Epithelial cell of umbilical artery (primary cell): ENCODE measurements around the gene RNASE12. TPM values are rescaled to one million over a fixed set of nuclear protein-coding genes. Genes with fewer than 3 reads are reported as not detected.

Source experiments
- total RNA-seq: library from RNA; depleted of rRNA; stranded (reverse); fragments of >200 nt; gene quantifications from 2 replicates; pipeline ENCODE4 v1.2.3, GENCODE V29; 2014

The RNASE12 gene, protein sequence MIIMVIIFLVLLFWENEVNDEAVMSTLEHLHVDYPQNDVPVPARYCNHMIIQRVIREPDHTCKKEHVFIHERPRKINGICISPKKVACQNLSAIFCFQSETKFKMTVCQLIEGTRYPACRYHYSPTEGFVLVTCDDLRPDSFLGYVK
- not detected in 2 replicates for total RNA-seq

DNA sequence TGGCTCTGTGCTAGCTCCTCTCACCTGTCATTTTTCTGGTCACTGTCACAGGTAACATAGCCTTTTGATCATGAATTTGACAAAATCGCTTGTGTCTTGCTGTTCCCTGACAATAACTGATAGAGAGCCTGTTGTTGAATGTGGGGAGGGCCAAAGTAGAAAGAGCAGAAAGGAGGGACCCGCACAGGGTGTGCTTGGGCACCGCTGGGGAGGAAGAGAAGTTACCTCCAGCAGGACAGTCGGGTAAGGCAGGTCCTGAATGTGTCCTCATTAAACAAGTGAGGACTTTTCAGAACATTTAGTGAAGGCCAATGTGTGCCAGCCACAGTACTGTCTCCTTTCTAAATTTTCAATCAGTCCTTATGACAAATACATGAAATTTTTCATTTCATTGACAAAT lies at the start of gene RNASE12:
Gene RNASE12, minus strand, starts transcription at position 142 of the 400 bp plus-strand sequence. CDS start 653 bp downstream, outside the sequence.

DNA sequence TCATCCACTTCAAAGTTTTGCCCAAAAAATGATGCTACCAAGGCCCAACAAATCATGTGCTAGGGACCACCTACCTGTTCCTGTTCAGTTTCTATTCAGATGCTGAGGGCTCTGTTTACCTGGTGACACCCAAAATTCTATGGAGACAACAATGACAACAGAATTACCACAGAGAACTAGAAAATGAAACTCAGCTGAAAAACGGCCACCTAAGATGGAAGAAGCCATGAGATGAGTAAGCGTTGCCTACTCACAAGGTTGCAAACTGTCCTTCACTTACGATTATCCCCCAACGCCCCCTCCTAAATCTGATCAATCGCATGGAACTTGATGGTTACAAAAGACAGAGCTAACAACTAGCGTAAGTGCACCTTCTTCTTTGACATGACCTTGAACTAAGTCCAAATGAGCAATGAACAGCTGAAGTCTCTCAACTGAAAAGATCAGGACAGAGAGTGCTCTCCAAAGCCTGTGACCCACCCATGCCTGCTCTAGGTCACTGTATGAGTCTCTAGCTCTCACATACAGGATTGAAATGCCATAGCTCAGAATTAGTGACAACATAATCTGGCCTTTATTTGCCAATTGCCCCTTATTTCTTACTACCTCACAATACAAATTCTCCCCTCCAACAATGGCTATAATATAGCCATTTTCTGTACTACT lies 3.6 kb downstream of the RNASE12 start, which contains the start of gene RNASE11:
Gene RNASE11, minus strand, starts transcription at position 513 of the 666 bp plus-strand sequence.

DNA sequence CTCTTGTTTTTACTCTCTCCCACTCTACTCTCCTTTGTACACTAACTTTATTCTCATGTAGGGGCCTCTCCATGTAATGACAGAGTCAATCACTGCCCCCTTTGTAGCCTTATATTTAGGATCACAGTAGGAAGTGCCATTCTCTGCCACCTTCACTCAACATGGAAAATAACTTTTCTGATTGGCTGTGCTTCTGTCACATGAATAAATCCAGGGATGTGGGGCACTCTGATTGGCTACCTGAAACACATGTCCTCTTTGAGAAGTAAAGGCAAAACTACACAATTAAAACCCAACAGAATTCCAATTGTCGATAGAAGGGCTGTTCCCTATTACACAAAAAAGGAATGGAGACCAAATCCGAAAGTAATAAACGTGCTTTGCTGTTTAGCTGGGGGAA lies 30.2 kb downstream of the RNASE12 start, which contains the start of gene RNASE9:
Gene RNASE9, minus strand, starts transcription at position 87 of the 400 bp plus-strand sequence.

Other genes with a start within 250 kb of the RNASE12 start
- gene PARP2, start 247.7 kb downstream of the RNASE12 start, total RNA-seq = 8.8 and 10.5 TPM in 2 replicates
- 12.3 and 18.2 TPM in 2 replicates for gene TEP1, start 177.9 kb downstream of the RNASE12 start, total RNA-seq
- gene KLHL33, start 155.2 kb downstream of the RNASE12 start, total RNA-seq = not detected in 2 replicates
- gene OSGEP, start 136.6 kb downstream of the RNASE12 start, total RNA-seq = 44.8 and 46.2 TPM in 2 replicates
- 104 and 113 TPM in 2 replicates for gene APEX1, start 136.2 kb downstream of the RNASE12 start, total RNA-seq
- 18.8 and 21.9 TPM in 2 replicates for gene PIP4P1, start 129.9 kb downstream of the RNASE12 start, total RNA-seq
- 248 and 374 TPM in 2 replicates for gene PNP, start 122.0 kb downstream of the RNASE12 start, total RNA-seq
- 0.32 TPM in 1 of 2 replicates, not detected in the other for gene RNASE10, start 85.8 kb downstream of the RNASE12 start, total RNA-seq
- gene RNASE9, start 30.3 kb downstream of the RNASE12 start, total RNA-seq = not detected in 2 replicates
- not detected in 2 replicates for gene RNASE11, start 3.4 kb downstream of the RNASE12 start, total RNA-seq
- not detected in 2 replicates for gene OR6S1, start 50.3 kb upstream of the RNASE12 start, total RNA-seq
- gene RNASE4, start 93.2 kb upstream of the RNASE12 start, total RNA-seq = 4.1 and 6.8 TPM in 2 replicates
- 3.6 and 5.5 TPM in 2 replicates for gene ANG, start 97.4 kb upstream of the RNASE12 start, total RNA-seq
- not detected in 2 replicates for gene EDDM3A, start 154.5 kb upstream of the RNASE12 start, total RNA-seq
- gene EDDM3B, start 177.0 kb upstream of the RNASE12 start, total RNA-seq = not detected in 2 replicates
- under 0.01 and 0.61 TPM in 2 replicates for gene RNASE6, start 189.9 kb upstream of the RNASE12 start, total RNA-seq
- gene RNASE1, start 211.5 kb upstream of the RNASE12 start, total RNA-seq = 33.5 and 51.7 TPM in 2 replicates